ENCODE results near the gene TNFRSF18. TPM values are rescaled to one million over a fixed set of nuclear protein-coding genes. Genes with fewer than 3 reads are reported as not detected.

Gene TNFRSF18
- total RNA-seq, 1 donor = not detected

GRCh38 chr1:1221887-1222574 lies 15.6 kb upstream of the TNFRSF18 start:
- no peak overlapping the region for H3K4me3 ChIP-seq (ENCODE audit: low read depth, low read length)
- DNase-seq (ENCODE audit: low read depth) = no peak
- no peak for TF ChIP-seq CTCF (IDR thresholded peaks at IDR 0.05; ENCODE audit: insufficient read depth, low read depth, low read length)

- DNase-seq (ENCODE audit: low read depth) = no peak
- no peak overlapping the region for H3K4me3 ChIP-seq (ENCODE audit: low read depth, low read length)
- TF ChIP-seq CTCF (IDR thresholded peaks at IDR 0.05; ENCODE audit: insufficient read depth, low read depth, low read length) = no peak
Observed at GRCh38 chr1:1220197-1220596, 13.8 kb upstream of the TNFRSF18 start.

- no peak overlapping the region for H3K4me3 ChIP-seq (ENCODE audit: low read depth, low read length)
- no peak for DNase-seq (ENCODE audit: low read depth)
- no peak for TF ChIP-seq CTCF (IDR thresholded peaks at IDR 0.05; ENCODE audit: insufficient read depth, low read depth, low read length)
Observed at GRCh38 chr1:1219341-1219740, 12.9 kb upstream of the TNFRSF18 start.

- no peak for TF ChIP-seq CTCF (IDR thresholded peaks at IDR 0.05; ENCODE audit: insufficient read depth, low read depth, low read length)
- DNase-seq (ENCODE audit: low read depth) = no peak
- no peak overlapping the region for H3K4me3 ChIP-seq (ENCODE audit: low read depth, low read length)
Observed at GRCh38 chr1:1218524-1219200, 12.3 kb upstream of the TNFRSF18 start.

- no peak for TF ChIP-seq CTCF (IDR thresholded peaks at IDR 0.05; ENCODE audit: insufficient read depth, low read depth, low read length)
- H3K4me3 ChIP-seq (ENCODE audit: low read depth, low read length) = no peak overlapping the region
- DNase-seq (ENCODE audit: low read depth) = peak; percentile 14
Observed at GRCh38 chr1:1217621-1218523, 11.5 kb upstream of the TNFRSF18 start.

GRCh38 chr1:1216770-1217620 lies 10.6 kb upstream of the TNFRSF18 start:
- no peak for TF ChIP-seq CTCF (IDR thresholded peaks at IDR 0.05; ENCODE audit: insufficient read depth, low read depth, low read length)
- DNase-seq (ENCODE audit: low read depth) = no peak
- no peak overlapping the region for H3K4me3 ChIP-seq (ENCODE audit: low read depth, low read length)
